ENCODE data around the gene HES2.
"Not testable (repeated sequence)": the region's sequence is repeated elsewhere in the genome, so short reads cannot be mapped to it uniquely, and the experiment has no call there.

Gene HES2

DNA sequence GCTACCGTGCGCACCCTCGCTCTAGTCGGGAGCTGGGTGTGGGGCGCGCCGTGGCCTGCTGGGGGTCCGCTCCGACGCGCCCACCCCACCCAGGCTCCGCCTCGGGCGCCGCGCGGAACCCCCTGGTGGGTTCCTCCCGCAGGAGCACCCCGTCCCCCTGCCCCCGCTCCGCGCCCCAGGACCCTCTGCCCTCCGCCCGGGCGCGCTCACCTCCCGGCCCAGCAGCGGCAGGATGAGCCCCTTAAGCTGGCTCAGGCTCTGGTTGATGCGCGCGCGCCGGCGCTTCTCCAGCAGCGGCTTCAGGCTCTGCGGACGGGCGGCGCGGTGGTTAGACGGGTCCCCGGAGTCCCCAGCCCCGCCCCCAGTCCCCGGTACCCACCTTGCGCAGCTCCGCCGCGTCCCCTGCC lies 319 bp downstream of the HES2 start:
- in situ Hi-C loops (cut with HindIII; ENCODE audit: low sequenced_read_pairs), result no loop called here

DNA sequence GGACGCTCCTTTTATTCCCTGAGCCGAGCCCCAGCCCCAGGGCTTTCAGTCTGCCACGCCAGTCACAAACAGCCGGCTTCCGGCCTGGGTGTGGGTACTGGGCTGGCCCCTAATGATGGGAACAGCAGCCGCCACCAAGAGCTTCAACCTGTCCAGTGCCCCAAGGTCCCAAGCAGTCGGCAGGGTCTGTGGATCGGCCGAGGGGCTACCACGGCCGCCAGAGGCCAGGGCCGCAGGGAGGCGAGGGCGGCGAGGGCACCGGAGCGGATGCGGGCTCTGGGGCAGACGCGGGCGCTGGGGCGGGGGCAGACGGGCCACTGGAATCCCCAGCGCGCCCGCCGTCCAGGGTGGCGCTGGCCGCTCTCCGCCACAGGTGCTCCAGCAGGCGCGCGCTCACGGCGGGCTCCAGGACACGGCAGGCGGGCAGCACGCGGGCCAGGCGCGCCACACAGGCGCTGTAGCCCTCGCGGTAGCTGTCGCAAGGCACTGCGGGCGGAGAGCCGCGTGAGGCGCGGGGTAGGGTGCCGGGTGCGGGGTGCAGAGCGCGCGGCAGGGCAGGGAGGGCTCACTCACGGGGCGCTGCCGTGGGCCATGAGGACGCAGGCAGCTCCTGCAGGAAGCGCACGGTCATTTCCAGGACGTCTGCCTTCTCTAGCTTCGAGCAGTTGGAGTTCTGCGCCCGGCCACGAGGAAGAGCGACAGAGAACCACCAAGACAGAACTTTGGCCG lies 887 bp downstream of the HES2 start:
- in situ Hi-C loops (cut with HindIII; ENCODE audit: low sequenced_read_pairs), result no loop called here

DNA sequence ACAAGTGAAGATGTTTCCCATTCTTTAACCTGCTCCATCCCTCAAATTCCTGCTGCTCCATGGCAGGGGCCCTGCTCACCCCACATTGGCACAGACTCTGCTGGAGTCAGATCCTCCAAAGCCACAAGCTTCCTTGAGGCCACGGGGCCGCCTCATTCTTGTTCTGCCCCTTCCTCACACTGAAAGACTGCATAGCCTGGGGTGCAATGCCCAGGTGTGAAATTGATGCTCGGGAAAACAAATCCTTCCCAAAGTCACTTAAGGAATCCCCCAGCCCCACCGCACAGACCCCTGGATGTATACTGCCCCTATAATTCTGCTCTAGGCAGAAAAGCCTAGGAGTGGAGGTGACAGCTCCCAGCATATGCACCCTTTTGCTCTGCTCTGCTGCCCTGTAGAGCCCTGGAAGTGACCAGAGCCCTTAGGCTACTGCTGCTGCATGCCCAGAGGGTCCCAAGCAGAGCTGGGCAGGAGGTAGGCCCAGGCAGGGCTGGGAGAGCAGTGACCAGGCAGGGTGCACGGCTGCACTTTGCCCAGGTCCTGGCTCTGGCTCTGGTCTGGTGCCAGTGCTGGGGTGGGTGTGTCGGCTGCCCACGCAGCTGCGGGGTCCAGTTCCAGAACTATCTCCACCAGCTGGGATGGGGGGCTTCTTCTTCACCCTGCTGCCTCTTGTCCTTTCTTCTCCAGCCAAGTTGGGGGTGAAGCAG lies 1.6 kb downstream of the HES2 start:
- in situ Hi-C loops (cut with HindIII; ENCODE audit: low sequenced_read_pairs), result no loop called here

DNA sequence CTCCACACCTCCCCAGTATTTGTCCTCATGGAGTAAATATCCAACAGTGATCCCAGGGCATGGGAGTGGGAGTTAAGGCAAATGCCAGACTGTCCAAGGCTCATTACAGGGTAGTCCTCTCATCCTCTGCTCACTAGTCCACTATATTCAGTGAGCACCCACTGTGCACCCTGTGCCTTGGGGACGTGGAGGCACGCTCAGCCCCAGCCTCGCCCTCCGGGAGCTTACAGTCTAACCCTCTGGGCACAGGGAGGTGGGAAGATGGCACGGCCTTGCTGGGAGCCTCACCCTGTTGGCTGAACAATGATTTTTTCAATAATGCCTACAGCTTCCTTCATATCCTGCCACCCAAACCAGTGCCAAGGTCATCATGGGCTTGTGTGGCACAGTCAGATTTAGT lies 2.8 kb downstream of the HES2 start:
- in situ Hi-C loops (cut with HindIII; ENCODE audit: low sequenced_read_pairs), result no loop called here

DNA sequence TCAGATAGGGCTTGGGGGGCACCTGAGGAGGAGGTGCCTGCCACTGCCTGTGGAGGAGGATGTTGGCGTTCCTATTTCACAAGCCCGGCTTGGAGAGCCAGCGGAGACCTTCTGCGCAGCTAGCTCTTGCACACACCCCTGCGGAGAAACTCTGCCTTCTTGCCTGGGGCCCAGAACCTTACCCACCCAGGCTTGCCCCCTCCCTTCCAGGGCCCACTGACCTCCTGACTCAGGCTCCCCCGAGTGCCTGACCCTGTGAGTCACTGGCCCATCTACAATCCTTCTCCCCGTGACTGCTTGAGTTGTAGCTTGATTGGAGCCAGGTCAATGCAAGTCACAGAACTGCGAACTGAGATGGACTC lies 3.4 kb downstream of the HES2 start:
- in situ Hi-C loops (cut with HindIII; ENCODE audit: low sequenced_read_pairs), result no loop called here

- in situ Hi-C loops (cut with HindIII; ENCODE audit: low sequenced_read_pairs), result no loop called here
Measured at GRCh38 chr1:6414881-6415626, 4.7 kb downstream of the HES2 start.

GRCh38 chr1:6414443-6414844 lies 5.3 kb downstream of the HES2 start:
- in situ Hi-C loops (cut with HindIII; ENCODE audit: low sequenced_read_pairs), result no loop called here

DNA sequence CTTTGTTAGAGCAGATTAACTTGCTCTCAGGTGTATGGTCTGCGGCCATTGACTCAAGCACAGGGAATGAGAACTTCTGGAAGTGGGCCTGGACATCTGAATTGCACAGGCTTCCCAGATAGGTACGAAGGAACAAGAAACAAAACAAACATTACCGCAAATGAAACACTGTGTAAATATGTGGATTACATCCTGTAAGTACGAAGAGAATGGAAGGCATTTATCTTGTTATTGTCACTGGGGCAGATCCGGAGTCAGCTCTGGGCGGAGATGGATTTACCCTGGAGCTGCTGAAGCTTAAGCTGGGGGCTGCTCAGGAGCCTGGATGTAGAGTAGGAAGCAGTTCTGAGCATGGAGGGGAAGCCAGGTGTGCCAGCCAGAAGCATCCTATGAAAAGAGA lies 6.8 kb downstream of the HES2 start:
- in situ Hi-C loops (cut with HindIII; ENCODE audit: low sequenced_read_pairs), result no loop called here

DNA sequence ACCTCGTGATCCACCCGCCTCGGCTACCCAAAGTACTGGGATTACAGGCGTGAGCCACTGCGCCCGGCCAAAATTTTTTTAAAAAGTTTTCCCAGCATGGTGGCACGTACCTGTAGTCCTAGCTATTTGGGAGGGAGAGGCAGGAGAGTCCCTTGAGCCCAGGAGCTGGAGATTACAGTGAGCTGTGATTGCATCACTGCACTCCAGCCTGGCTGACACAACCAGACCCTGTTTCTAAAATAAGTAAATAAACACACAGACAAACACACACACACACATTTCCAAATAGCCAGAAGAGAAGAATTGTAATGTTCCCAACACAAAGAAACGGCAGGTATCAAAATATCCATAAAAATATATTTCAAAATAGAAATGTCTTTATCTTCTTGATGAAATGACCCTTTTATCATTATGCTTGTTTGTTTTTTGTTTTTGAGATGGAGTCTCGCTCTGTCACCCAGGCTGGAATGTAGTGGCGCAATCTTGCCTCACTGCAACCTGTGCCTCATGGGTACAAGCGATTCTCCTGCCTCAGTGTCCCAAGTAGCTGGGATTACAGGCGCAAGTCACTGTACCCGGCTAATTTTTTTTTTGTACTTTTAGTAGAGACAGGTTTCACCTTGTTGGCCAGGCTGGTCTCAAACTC lies 9.3 kb downstream of the HES2 start:
- in situ Hi-C loops (cut with HindIII; ENCODE audit: low sequenced_read_pairs), result no loop called here

GRCh38 chr1:6409733-6410132 lies 10.0 kb downstream of the HES2 start:
- in situ Hi-C loops (cut with HindIII; ENCODE audit: low sequenced_read_pairs), result no loop called here

- in situ Hi-C loops (cut with HindIII; ENCODE audit: low sequenced_read_pairs), result no loop called here
Measured at GRCh38 chr1:6409053-6409452, 10.7 kb downstream of the HES2 start.

- in situ Hi-C loops (cut with HindIII; ENCODE audit: low sequenced_read_pairs), result no loop called here
Measured at GRCh38 chr1:6408023-6408422, 11.7 kb downstream of the HES2 start.

GRCh38 chr1:6401673-6402072 lies 18.0 kb downstream of the HES2 start:
- in situ Hi-C loops (cut with HindIII; ENCODE audit: low sequenced_read_pairs), result no loop called here

GRCh38 chr1:6399294-6399693 lies 20.4 kb downstream of the HES2 start:
- in situ Hi-C loops (cut with HindIII; ENCODE audit: low sequenced_read_pairs), result no loop called here

GRCh38 chr1:6397844-6398441 lies 21.8 kb downstream of the HES2 start:
- in situ Hi-C loops (cut with HindIII; ENCODE audit: low sequenced_read_pairs), result no loop called here

GRCh38 chr1:6396998-6397397 lies 22.7 kb downstream of the HES2 start:
- in situ Hi-C loops (cut with HindIII; ENCODE audit: low sequenced_read_pairs), result no loop called here

DNA sequence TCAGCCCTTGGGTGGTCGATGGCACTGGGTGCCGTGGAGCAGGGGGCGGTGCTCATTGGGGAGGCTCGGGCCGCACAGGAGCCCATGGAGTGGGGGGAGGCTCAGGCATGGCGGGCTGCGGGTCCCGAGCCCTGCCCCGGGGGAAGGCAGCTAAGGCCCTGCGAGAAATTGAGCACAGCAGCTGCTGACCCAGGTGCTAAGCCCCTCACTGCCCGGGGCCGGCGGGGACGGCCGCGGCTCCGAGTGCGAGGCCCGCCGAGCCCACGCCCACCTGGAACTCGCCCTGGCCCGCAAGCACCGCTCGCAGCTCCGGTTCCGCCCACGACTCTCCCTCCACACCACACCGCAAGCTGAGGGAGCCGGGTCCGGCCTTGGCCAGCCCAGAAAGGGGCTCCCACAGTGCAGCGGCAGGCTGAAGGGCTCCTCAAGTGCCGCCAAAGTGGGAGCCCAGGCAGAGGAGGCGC lies 23.9 kb downstream of the HES2 start:
- in situ Hi-C loops (cut with HindIII; ENCODE audit: low sequenced_read_pairs), result not testable (repeated sequence)

GRCh38 chr1:6395130-6395529 lies 24.6 kb downstream of the HES2 start:
- in situ Hi-C loops (cut with HindIII; ENCODE audit: low sequenced_read_pairs), result not testable (repeated sequence)

- in situ Hi-C loops (cut with HindIII; ENCODE audit: low sequenced_read_pairs), result no loop called here
Measured at GRCh38 chr1:6393400-6394187, 26.1 kb downstream of the HES2 start, which contains the start of gene ACOT7. TSS of gene ACOT7 (minus strand) at chr1:6393767. CDS start at chr1:6393399, 368 bp downstream.

DNA sequence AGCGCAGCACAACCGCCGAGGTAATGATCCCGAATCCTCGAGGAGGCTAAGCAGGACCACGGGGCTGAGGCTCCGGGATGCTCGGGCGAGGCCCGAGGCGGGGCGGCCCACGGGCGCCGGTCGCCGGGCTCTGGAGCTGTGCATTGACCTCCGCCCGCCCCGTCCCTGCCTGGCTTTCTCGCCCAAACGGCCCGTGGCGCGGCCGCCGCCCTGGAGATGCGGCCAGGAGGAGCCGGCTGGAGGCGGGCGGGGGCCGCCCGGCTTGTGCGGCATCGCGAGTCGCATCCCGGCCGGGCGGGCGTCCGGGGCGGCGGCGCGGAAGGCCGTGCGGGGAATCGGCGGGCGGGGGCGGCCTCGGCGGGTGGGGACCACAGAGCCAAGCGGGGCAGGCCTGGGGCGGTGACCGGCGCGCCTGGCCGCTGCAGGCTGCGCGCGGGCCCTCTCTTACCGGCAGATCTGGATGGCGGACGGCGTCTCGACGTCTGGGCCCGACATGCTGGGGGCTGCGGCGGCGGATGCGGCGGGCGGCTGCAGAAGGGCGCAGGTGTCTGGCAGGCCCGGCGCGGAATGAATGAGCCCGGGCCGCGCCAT lies 26.8 kb downstream of the HES2 start:
- in situ Hi-C loops (cut with HindIII; ENCODE audit: low sequenced_read_pairs), result no loop called here

All from DLD1 (cell line).